ENCODE measurements around the gene INSYN2A.

INSYN2A gene, protein sequence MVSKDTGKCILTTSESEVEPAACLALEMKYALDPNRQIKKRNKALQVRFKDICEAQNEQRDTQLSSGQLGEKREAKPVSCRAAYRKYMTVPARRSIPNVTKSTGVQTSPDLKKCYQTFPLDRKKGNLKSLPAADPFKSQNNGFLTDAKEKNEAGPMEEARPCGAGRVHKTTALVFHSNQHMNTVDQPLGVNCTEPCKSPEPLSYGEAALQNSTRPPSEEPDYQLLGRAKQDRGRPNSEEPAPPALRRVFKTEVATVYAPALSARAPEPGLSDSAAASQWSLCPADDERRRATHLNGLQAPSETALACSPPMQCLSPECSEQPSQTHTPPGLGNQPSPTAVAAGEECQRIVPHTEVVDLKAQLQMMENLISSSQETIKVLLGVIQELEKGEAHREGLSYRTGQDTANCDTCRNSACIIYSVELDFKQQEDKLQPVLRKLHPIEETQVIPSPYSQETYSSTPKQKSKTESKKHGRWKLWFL

DNA sequence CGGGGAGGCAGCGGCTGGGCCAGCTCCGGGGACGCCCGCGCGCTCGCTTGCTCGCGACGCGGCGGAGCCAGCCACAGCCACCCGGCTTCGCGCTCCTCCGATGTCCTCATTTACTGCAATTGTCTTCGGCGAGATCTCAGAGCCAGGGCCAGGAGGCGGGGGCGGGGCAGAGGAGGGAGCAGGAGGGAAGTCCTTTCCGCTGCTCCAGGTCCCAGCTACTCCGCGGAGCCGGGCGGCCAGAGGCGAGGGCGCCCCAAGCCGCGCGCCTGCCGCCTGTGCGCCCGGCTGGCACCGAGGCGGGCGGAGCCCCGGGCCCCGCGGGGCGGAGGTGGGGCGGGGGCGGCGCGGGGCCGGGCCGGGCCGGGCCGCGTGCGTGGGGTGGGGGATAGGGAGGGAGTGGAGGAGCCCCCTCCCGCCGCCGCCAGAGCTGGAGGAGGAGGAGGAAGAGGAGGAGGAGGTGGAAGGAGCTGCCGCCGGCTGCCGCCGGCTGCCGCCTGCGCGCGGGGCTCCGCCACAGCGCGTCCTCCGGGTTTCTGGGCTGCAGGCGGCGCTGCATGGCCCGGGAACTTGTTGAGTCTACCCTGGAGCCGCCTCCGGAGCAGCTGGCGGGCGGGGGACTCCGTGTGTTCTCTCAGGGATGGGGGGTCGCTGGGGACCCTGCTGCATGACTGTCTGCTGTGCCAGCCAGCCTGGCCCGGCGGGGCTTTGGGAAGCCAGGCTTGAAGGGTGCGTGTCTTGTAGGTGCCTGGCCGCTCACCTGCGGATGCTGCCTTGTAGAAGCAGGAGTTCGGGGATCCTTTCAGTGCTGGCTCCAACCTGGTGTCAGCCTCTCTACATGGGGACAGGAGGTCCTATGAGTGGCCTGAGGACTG, at the start of gene INSYN2A:
Gene INSYN2A (minus strand): TSS at position 310 of the 872 bp plus-strand sequence. CDS start 20,196 bp downstream, outside the sequence.
- no peak within 1 kb of the TSS for H3K9ac ChIP-seq (ENCODE audit: low read length)
- H3K4me3 ChIP-seq (ENCODE audit: insufficient read depth, low read length, poor library complexity, severe bottlenecking) = no peak within 1 kb of the TSS
- no peaks in the 10 kb centered on the region for H3K36me3 ChIP-seq (ENCODE audit: low read length)
- H3K27ac ChIP-seq (ENCODE audit: low read depth, low read length) = no peak within 1 kb of the TSS
- H2AFZ ChIP-seq (ENCODE audit: low read depth, low read length, severe bottlenecking) = no peak within 1 kb of the TSS
- H4K20me1 ChIP-seq (ENCODE audit: low read depth, low read length) = no peaks in the 10 kb centered on the region
- H3F3A ChIP-seq (ENCODE audit: insufficient read depth) = no peaks in the 10 kb centered on the region
- H3K79me2 ChIP-seq (ENCODE audit: insufficient read depth, low read length) = no peaks in the 10 kb centered on the region
- 0 out of 2 replicates have a peak, but pooled peaks cover 3% of the 10 kb centered on the region for H3K9me2 ChIP-seq (replicated peaks; ENCODE audit: insufficient read depth, low read length)
- no peaks in the 10 kb centered on the region for H3K27me3 ChIP-seq (ENCODE audit: low read length)
- no peaks in the 10 kb centered on the region; the same call in 1 of the 2 replicates for H3K9me3 ChIP-seq (ENCODE audit: insufficient read depth, low read length)
- no peak within 1 kb of the TSS for H3K4me2 ChIP-seq (ENCODE audit: low read depth, low read length, poor library complexity, severe bottlenecking)
- TF ChIP-seq, protein P1, sequence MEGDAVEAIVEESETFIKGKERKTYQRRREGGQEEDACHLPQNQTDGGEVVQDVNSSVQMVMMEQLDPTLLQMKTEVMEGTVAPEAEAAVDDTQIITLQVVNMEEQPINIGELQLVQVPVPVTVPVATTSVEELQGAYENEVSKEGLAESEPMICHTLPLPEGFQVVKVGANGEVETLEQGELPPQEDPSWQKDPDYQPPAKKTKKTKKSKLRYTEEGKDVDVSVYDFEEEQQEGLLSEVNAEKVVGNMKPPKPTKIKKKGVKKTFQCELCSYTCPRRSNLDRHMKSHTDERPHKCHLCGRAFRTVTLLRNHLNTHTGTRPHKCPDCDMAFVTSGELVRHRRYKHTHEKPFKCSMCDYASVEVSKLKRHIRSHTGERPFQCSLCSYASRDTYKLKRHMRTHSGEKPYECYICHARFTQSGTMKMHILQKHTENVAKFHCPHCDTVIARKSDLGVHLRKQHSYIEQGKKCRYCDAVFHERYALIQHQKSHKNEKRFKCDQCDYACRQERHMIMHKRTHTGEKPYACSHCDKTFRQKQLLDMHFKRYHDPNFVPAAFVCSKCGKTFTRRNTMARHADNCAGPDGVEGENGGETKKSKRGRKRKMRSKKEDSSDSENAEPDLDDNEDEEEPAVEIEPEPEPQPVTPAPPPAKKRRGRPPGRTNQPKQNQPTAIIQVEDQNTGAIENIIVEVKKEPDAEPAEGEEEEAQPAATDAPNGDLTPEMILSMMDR (IDR thresholded peaks at IDR 0.05; ENCODE audit: insufficient read depth, low read length, poor library complexity, severe bottlenecking) = no peak
- TF ChIP-seq EZH2phosphoT487 (conservative IDR thresholded peaks at IDR 0.05; ENCODE audit: low read length) = no peak

DNA sequence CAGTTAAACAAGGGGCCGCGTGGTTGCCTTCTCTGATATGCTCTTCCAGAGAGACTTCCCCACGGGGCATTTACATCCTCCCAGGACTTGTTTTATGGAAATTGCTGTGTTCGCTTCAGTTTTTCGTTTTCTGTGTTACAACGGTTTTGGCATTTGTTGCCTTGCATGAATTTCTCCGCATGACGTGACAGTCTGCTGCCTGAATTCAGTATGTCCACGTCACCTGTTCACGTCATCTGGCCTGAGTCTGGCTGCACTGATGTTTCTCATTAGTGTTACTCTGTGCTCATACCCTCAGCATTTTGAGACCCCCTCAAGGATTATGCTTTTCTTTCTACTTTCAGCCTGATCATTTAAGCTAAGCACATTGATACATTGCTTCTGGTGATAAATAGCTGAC, 49.1 kb upstream of the INSYN2A start:
- no peak overlapping the region for H3K4me3 ChIP-seq (ENCODE audit: insufficient read depth, low read length, poor library complexity, severe bottlenecking)
- no peak overlapping the region for H2AFZ ChIP-seq (ENCODE audit: low read depth, low read length, severe bottlenecking)
- no peak overlapping the region for H3K27ac ChIP-seq (ENCODE audit: low read depth, low read length)
- no peaks in the 10 kb centered on the region for H3F3A ChIP-seq (ENCODE audit: insufficient read depth)
- TF ChIP-seq, protein P1 (IDR thresholded peaks at IDR 0.05; ENCODE audit: insufficient read depth, low read length, poor library complexity, severe bottlenecking) = no peak
- TF ChIP-seq EZH2phosphoT487 (conservative IDR thresholded peaks at IDR 0.05; ENCODE audit: low read length) = no peak
- no peak overlapping the region for H3K9ac ChIP-seq (ENCODE audit: low read length)
- H3K9me2 ChIP-seq (replicated peaks; ENCODE audit: insufficient read depth, low read length) = no peaks in the 10 kb centered on the region
- H3K79me2 ChIP-seq (ENCODE audit: insufficient read depth, low read length) = no peaks in the 10 kb centered on the region
- no peaks in the 10 kb centered on the region for H3K9me3 ChIP-seq (ENCODE audit: insufficient read depth, low read length)
- H3K36me3 ChIP-seq (ENCODE audit: low read length) = no peaks in the 10 kb centered on the region
- H4K20me1 ChIP-seq (ENCODE audit: low read depth, low read length) = no peaks in the 10 kb centered on the region
- no peak overlapping the region for H3K4me2 ChIP-seq (ENCODE audit: low read depth, low read length, poor library complexity, severe bottlenecking)
- no peaks in the 10 kb centered on the region for H3K27me3 ChIP-seq (ENCODE audit: low read length)

DNA sequence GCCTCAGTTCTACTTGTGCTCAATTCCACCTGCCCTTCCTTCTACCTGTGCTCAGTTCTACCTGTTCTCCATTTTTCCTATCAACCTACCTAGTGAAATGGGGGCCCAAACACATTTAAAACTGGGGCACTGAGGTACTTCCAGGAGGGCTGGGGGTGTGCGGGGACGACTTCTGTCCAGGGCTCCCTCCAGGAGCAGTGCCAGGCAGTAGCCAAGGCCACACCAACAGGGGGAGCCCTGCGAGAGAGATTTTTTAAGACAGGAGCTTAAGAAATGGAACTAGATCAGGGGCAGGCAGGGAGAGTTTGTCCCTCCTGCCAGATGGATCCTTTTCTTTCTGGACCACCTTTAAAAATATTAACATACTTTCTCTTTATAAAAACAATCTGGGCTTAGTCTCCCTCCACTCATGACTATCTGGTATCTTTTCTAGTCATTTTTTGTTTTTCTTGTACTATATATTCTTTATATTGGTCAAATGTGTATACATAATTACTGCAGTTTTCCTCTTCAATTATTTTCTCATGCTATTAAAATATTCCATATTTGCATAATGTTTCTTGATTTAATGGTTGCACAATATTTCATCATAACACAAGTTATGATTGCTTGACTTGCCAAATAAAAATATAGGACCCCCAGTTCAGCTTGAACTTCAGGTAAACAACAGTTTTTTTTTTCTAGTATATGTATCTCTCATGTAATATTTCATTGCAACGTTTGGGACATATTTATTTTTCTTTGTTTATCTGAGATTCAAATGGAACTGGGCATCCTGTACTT, 47.3 kb upstream of the INSYN2A start:
- H3K4me3 ChIP-seq (ENCODE audit: insufficient read depth, low read length, poor library complexity, severe bottlenecking) = no peak overlapping the region
- H3K9ac ChIP-seq (ENCODE audit: low read length) = no peak overlapping the region
- no peaks in the 10 kb centered on the region for H3K36me3 ChIP-seq (ENCODE audit: low read length)
- H3K4me2 ChIP-seq (ENCODE audit: low read depth, low read length, poor library complexity, severe bottlenecking) = no peak overlapping the region
- no peaks in the 10 kb centered on the region for H3K27me3 ChIP-seq (ENCODE audit: low read length)
- H3K9me3 ChIP-seq (ENCODE audit: insufficient read depth, low read length) = no peaks in the 10 kb centered on the region
- H2AFZ ChIP-seq (ENCODE audit: low read depth, low read length, severe bottlenecking) = no peak overlapping the region
- H3K9me2 ChIP-seq (replicated peaks; ENCODE audit: insufficient read depth, low read length) = no peaks in the 10 kb centered on the region
- H4K20me1 ChIP-seq (ENCODE audit: low read depth, low read length) = no peaks in the 10 kb centered on the region
- H3K27ac ChIP-seq (ENCODE audit: low read depth, low read length) = no peak overlapping the region
- TF ChIP-seq, protein P1 (IDR thresholded peaks at IDR 0.05; ENCODE audit: insufficient read depth, low read length, poor library complexity, severe bottlenecking) = no peak
- TF ChIP-seq EZH2phosphoT487 (conservative IDR thresholded peaks at IDR 0.05; ENCODE audit: low read length) = no peak
- no peaks in the 10 kb centered on the region for H3K79me2 ChIP-seq (ENCODE audit: insufficient read depth, low read length)
- H3F3A ChIP-seq (ENCODE audit: insufficient read depth) = no peaks in the 10 kb centered on the region
